NOMO-1 treated with DMSO at 0.1 percent for 48 hours (cell line): ENCODE measurements around the gene POM121C.
"Not testable (repeated sequence)": the region's sequence is repeated elsewhere in the genome, so short reads cannot be mapped to it uniquely, and the experiment has no call there.

ENCODE experiments used
- DNase-seq: peaks from one replicate; lab custom pipeline; 2025; ENCODE audit not compliant: unreplicated experiment; lab: John Stamatoyannopoulos, UW

POM121C gene

GRCh38 chr7:75439000-75439399, 47.1 kb downstream of the POM121C start:
- DNase-seq: not testable (repeated sequence)

- DNase-seq: not testable (repeated sequence)
Observed at GRCh38 chr7:75423481-75423880, 62.6 kb downstream of the POM121C start.

- DNase-seq: not testable (repeated sequence)
Observed at GRCh38 chr7:75421798-75422710, 64.0 kb downstream of the POM121C start.

- DNase-seq: not testable (repeated sequence)
Observed at GRCh38 chr7:75420152-75420551, 65.9 kb downstream of the POM121C start.

- not testable (repeated sequence) for DNase-seq
Observed at GRCh38 chr7:75419693-75420092, 66.4 kb downstream of the POM121C start.

- not testable (repeated sequence) for DNase-seq
Observed at GRCh38 chr7:75419210-75419609, 66.9 kb downstream of the POM121C start.

GRCh38 chr7:75418292-75418858, 67.7 kb downstream of the POM121C start:
- DNase-seq: not testable (repeated sequence)

- not testable (repeated sequence) for DNase-seq
Observed at GRCh38 chr7:75416787-75417186, 69.3 kb downstream of the POM121C start.

- DNase-seq: not testable (repeated sequence)
Observed at GRCh38 chr7:75415829-75416373, 70.2 kb downstream of the POM121C start.

- not testable (repeated sequence) for DNase-seq
Observed at GRCh38 chr7:75415428-75415817, 70.7 kb downstream of the POM121C start.

GRCh38 chr7:75414708-75415427, 71.2 kb downstream of the POM121C start:
- not testable (repeated sequence) for DNase-seq

GRCh38 chr7:75414204-75414603, 71.9 kb downstream of the POM121C start:
- not testable (repeated sequence) for DNase-seq

- DNase-seq: not testable (repeated sequence)
Observed at GRCh38 chr7:75410823-75411173, 75.3 kb downstream of the POM121C start.

GRCh38 chr7:75409880-75410822, 75.9 kb downstream of the POM121C start:
- DNase-seq: not testable (repeated sequence)

- DNase-seq: not testable (repeated sequence)
Observed at GRCh38 chr7:75404663-75405062, 81.4 kb downstream of the POM121C start.

GRCh38 chr7:75403455-75404443, 82.3 kb downstream of the POM121C start:
- not testable (repeated sequence) for DNase-seq

GRCh38 chr7:75400575-75400974, 85.5 kb downstream of the POM121C start:
- DNase-seq: not testable (repeated sequence)

GRCh38 chr7:75398771-75399700, 87.1 kb downstream of the POM121C start:
- not testable (repeated sequence) for DNase-seq
